Breast epithelium (tissue), 4 donors: ENCODE results near the gene RAB18. TPM values are rescaled to one million over a fixed set of nuclear protein-coding genes. Genes with fewer than 3 reads are reported as not detected.
A peak's percentile ranks its signal among the peaks of the same experiment; 100 is the strongest.

Source experiments
- DNase-seq, 2 donors: peaks; one replicate each; pipeline ENCODE4 v3.0.0-alpha.2; 2019; ENCODE audit warnings: low spot score in 2 of 2
- H3K27ac ChIP-seq, 2 donors: fragments of 200-600 bp; sonication (generic) in 1 of 2; one replicate each; pipeline ENCODE4 v1.5.1; 2016 to 2019; ENCODE audit warnings: mild to moderate bottlenecking in 1 of 2
- H3K27me3 ChIP-seq, 2 donors: fragments of 200-600 bp; sonication (generic) in 1 of 2; one replicate each; pipeline versions ENCODE4 v1.5.1 to v1.6.0; 2017 to 2019; ENCODE audit warnings: control low read depth in 1 of 2, mild to moderate bottlenecking in 1 of 2
- H3K36me3 ChIP-seq: fragments of 200-600 bp; one replicate; pipeline ENCODE4 v1.5.1; 2019
- H3K4me1 ChIP-seq, 2 donors: fragments of 200-600 bp; sonication (generic); one replicate each; pipeline ENCODE4 v1.5.1; 2016 to 2019; ENCODE audit warnings: control low read depth in 1 of 2
- H3K4me3 ChIP-seq, 3 donors: fragments of 200-600 bp; sonication (generic); 1 replicate in 2 of 3; 2 replicates in 1 of 3; pipeline ENCODE4 v1.5.1; 2016 to 2019; ENCODE audit warnings: mild to moderate bottlenecking in 3 of 3, moderate library complexity in 2 of 3
- H3K9me3 ChIP-seq, 2 donors: fragments of 200-600 bp; sonication (generic) in 1 of 2; one replicate each; pipeline ENCODE4 v1.5.1; 2016 to 2019; ENCODE audit warnings: control low read depth in 1 of 2
- CTCF ChIP-seq, 3 donors: fragments of 450-650 bp; IDR thresholded peaks; one replicate each; pipeline ENCODE4 v1.5.1; 2016 to 2017; ENCODE audit warnings: antibody characterized with exemption in 3 of 3, mild to moderate bottlenecking in 3 of 3, moderate library complexity in 3 of 3
- POLR2A ChIP-seq: fragments of 450-650 bp; IDR thresholded peaks from one replicate; pipeline ENCODE4 v1.6.1; 2016; ENCODE audit warnings: antibody characterized with exemption, mild to moderate bottlenecking, moderate library complexity
- POLR2AphosphoS5 ChIP-seq, 3 donors: sonication (generic); formaldehyde crosslinking; IDR thresholded peaks; one replicate each; pipeline ENCODE4 v1.6.1; 2017; ENCODE audit warnings: antibody characterized with exemption in 3 of 3
- intact Hi-C: fragments of 100-400 bp; cut with DNase I; formaldehyde crosslinking; loops from one replicate; pipeline ENCODE4 v1.15.1; 2023; ENCODE audit warnings: low total_unique reads
- total RNA-seq, 3 donors: library from RNA; depleted of rRNA; stranded (reverse); fragments of >200 nt; gene quantifications; one replicate each; pipeline ENCODE4 v1.1.0, GENCODE V29; 2016

The RAB18 gene
- total RNA-seq, 3 donors from 2014 or later, result 40.3 to 68.6 (median 43.4) TPM

DNA sequence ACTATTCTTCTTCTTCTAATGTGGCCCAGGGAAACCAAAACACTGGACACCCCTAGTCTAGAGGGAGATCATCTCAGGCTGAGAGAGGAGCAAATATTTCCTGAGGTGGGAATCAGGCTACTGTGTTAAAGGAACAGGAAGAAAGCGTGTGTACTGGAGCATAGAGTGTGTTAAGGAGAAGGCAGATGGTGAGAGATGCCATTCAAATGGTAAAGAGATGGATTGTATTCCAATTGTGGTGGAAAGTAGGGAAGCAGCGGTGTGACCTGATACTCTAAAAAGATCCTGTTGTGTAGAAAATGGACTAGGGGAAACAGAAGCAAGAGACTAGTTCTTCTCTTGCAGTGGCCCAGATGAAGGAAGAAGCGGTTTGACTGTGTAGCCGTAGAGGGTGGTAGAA lies 31.2 kb downstream of the RAB18 start:
- DNase-seq, result no peak
- Histone ChIP-seq H3K36me3 (no peaks in the 10 kb centered on the region), H3K4me1 (no peaks in the 10 kb centered on the region), H3K4me3 (no peak overlapping the region), H3K27ac (no peak overlapping the region), H3K9me3 (no peaks in the 10 kb centered on the region), H3K27me3 (no peaks in the 10 kb centered on the region)
- TF ChIP-seq POLR2AphosphoS5 (IDR thresholded peaks at IDR 0.05), result no peak
- no peak for TF ChIP-seq POLR2A
- TF ChIP-seq CTCF (IDR thresholded peaks at IDR 0.05), result no peak
- intact Hi-C loops, result no loop called here

GRCh38 chr10:27536437-27536836 lies 32.3 kb downstream of the RAB18 start:
- H3K36me3 ChIP-seq, result no peaks in the 10 kb centered on the region
- H3K27ac ChIP-seq, result peak overlapping the region in 1 of 2 donors; percentile 0
- H3K4me1 ChIP-seq, result no peaks in the 10 kb centered on the region
- no peaks in the 10 kb centered on the region for H3K27me3 ChIP-seq
- TF ChIP-seq POLR2AphosphoS5 (IDR thresholded peaks at IDR 0.05) (no peak), POLR2A (no peak), CTCF (IDR thresholded peaks at IDR 0.05) (no peak)
- DNase-seq, result no peak
- H3K4me3 ChIP-seq, result no peak overlapping the region
- intact Hi-C loops, result no loop called here
- H3K9me3 ChIP-seq, result no peaks in the 10 kb centered on the region

GRCh38 chr10:27537166-27537565 lies 33.1 kb downstream of the RAB18 start:
- H3K27me3 ChIP-seq, result no peaks in the 10 kb centered on the region
- TF ChIP-seq CTCF (IDR thresholded peaks at IDR 0.05), result no peak
- TF ChIP-seq POLR2A, result no peak
- TF ChIP-seq POLR2AphosphoS5 (IDR thresholded peaks at IDR 0.05), result no peak

DNA sequence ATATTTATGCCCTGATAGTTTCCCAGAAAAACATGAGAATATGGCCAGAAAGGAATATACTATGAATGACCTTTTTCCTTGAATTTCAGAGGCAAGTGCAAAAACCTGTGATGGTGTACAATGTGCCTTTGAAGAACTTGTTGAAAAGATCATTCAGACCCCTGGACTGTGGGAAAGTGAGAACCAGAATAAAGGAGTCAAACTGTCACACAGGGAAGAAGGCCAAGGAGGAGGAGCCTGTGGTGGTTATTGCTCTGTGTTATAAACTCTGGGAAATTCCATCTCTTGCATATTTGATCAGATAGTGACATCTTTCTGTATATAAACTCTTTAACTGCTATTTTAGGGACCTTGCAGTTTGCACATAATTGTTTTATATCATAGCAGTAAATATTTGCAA lies 33.7 kb downstream of the RAB18 start:
- Histone ChIP-seq H3K27ac (no peak overlapping the region), H3K9me3 (no peaks in the 10 kb centered on the region), H3K27me3 (no peaks in the 10 kb centered on the region), H3K36me3 (no peaks in the 10 kb centered on the region), H3K4me3 (no peak overlapping the region), H3K4me1 (no peaks in the 10 kb centered on the region)
- no peak for TF ChIP-seq POLR2AphosphoS5 (IDR thresholded peaks at IDR 0.05)
- no peak for TF ChIP-seq POLR2A
- no peak for TF ChIP-seq CTCF (IDR thresholded peaks at IDR 0.05)
- no peak for DNase-seq
- intact Hi-C loops, result no loop called here

More at GRCh38 chr10:27537166-27537565, 33.1 kb downstream of the RAB18 start:
- H3K27ac ChIP-seq, result peak overlapping the region in 1 of 2 donors; percentile 0
- DNase-seq, result no peak
- no peaks in the 10 kb centered on the region for H3K9me3 ChIP-seq
- H3K4me3 ChIP-seq, result no peak overlapping the region
- H3K36me3 ChIP-seq, result no peaks in the 10 kb centered on the region
- no peaks in the 10 kb centered on the region for H3K4me1 ChIP-seq
- intact Hi-C loops, result no loop called here

DNA sequence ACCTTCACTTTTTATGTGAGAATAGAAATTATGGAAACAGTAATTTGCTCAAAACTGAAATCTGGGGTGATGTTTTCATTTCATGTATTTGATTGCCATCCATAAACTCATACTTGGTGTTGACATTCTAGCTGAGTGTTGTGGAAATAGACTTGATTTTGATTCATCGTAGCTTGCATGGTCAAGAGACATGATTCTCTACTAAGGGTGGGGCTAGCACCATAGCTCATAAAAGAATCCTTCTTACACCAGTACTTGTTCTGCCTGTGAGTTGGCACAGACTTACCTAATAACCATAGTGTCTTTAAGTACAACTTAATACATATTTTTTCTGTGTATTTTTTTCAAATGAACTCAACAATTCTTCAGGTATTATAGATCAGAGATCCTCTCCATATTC lies 36.6 kb downstream of the RAB18 start:
- Histone ChIP-seq H3K27me3 (no peaks in the 10 kb centered on the region), H3K36me3 (no peaks in the 10 kb centered on the region), H3K4me3 (no peak overlapping the region), H3K4me1 (no peaks in the 10 kb centered on the region), H3K9me3 (no peaks in the 10 kb centered on the region), H3K27ac (no peak overlapping the region)
- DNase-seq, result no peak
- intact Hi-C loops, result no loop called here
- TF ChIP-seq POLR2A (no peak), CTCF (IDR thresholded peaks at IDR 0.05) (no peak), POLR2AphosphoS5 (IDR thresholded peaks at IDR 0.05) (no peak)
